Stimulated activated CD8-positive, alpha-beta memory T cell treated with anti-CD3 and anti-CD28 coated beads, Interleukin-4, amount 100 ng/mL, for 1 hour (primary cell): ENCODE results near the gene LPIN1.
A peak's percentile ranks its signal among the peaks of the same experiment; 100 is the strongest.
"Not testable (repeated sequence)": the region's sequence is repeated elsewhere in the genome, so short reads cannot be mapped to it uniquely, and the experiment has no call there.

Experiments used
- DNase-seq, 2 donors: peaks; one replicate each; pipeline ENCODE4 v3.0.0-alpha.2; 2020; ENCODE audit warnings: low read depth in 2 of 2, low spot score in 1 of 2

Gene LPIN1

DNA sequence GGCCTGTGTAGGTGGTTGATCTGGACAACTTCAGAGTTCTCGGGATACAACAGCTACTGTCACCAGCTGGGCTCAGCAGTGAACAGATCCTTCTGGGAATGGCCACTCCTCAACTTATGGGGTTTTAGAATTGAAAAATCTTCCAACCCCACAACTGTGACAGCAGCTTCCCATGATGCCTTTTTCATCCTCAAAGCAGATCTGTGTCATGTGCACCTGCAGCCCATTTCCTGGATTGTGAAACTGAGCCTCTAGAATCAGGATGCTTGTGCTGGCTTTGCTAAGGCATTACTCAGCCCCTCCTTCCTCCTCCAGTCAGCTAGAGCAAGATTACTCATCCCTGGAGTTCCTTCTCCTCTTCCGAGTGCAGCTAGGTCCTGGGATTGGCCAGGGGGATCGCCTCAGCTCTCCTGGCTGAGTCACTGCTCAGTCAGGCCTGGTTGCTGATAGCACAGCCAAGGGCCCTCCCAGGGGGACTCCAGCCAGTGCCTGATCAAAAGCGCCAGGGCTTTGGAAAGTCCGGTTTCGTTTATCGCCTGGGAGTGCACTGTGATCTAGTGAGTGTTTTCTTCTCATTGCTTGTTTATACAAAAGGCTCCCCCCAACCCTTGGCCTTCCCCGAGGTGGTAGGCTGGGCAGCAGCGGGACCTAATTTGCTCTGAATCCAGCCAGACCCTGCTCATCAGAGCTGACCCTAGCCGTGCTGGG is 2.4 kb upstream of the LPIN1 start:
- peak in 1 of 2 donors; percentile 44 for DNase-seq

DNA sequence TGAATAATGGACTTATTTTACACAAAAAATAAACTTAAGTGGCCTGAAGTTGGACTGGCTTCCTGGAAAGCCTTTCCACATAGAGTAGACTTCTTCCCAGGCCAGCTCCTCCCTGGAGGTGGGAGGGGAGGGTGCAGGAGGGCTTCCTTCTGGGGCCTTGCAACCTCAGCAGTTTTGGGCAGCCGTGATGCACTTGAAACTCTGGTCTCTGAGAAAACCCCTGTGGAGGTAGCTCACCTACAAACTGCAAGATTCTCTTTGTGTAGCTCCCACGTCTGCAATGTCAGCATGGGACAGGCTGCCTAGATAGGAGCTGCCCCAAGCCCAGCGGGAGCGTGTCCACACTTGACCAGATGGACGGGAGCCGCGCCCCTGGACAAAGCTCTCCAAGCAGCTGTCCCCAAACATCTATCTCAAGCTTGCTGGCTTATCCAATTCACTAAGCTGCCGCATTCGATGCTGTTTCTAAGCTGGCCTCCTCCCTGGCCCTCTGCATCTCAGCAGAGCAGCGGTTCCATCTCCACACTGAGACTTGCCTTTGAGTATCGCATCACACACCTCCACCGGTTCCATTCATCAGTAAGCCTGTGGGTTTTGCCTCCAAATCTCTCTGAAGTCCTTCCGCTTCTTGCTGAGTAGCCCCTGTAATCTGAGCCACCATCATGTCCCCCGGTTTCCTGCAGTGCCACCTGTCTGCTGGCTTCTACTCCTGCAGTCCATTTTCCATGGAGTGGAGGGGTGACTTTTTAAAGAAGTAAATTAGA is 1.6 kb upstream of the LPIN1 start:
- DNase-seq = no peak

DNA sequence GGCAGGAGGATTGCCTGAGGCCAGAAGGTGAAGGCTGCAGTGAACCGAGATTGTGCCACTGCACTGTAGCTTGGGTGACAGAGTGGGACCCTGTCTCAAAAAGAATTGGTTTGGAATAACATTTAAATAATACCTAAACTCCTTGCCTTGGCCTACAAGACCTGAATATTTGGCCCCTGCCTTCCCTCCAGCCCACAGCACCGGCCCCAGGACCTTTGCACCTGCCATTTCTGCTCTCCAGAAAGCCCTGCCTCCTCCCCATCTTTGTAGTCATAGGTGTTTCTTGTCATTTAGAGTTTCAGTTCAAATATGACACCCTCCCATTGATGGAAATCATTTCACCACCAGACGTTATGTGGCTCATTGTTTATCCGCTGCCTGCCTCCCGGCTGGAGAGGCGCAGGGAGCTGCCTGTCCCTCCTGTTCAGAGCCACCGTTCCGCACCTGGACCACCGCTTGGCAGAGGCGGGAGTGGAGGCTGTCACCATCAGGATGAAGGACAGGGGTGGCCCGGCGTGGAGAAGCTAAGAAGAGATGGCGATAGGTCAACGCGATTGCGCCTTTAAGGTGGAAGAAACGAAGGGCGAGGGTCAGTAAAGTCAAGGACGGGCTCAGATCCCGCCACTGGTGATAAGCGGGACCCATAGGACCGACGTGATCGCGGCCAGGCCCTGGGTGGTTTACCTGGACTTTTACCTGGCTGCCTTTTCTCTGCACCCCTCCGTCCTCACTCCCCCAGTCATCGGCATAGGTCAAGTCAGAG is 638 bp upstream of the LPIN1 start:
- DNase-seq = no peak

DNA sequence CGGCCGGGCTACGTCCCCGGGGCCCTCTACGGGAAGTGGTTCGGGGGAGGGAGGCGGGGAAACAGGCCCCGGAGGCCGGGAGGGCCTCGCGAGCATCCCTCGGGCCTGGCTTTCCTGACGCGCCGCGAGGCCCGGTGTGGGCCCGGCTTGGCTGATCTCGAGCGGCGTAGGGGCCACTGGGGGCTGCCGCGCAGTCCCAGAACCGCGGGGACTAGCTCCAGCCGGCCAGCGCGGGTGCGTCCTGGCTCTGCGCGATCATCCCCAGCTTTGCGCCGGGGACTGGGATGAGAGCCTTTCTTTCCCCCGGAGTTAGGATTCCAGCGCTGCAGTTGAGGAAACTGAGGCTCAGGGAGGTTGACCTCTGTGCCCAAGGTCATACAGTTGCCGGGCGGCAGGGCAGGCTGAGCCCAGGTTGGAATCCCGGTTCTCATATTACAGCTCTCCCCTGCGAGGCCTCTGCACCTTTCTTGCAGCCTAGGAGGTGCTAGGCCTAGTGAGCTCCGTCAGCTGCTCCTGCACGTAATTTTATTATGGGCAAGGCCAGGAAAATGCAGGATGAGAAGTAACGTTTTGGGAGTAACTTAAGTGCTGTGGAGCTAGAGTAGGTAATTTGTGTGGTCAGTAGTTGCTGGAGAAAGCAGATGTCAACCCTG is 501 bp downstream of the LPIN1 start:
- DNase-seq = no peak

DNA sequence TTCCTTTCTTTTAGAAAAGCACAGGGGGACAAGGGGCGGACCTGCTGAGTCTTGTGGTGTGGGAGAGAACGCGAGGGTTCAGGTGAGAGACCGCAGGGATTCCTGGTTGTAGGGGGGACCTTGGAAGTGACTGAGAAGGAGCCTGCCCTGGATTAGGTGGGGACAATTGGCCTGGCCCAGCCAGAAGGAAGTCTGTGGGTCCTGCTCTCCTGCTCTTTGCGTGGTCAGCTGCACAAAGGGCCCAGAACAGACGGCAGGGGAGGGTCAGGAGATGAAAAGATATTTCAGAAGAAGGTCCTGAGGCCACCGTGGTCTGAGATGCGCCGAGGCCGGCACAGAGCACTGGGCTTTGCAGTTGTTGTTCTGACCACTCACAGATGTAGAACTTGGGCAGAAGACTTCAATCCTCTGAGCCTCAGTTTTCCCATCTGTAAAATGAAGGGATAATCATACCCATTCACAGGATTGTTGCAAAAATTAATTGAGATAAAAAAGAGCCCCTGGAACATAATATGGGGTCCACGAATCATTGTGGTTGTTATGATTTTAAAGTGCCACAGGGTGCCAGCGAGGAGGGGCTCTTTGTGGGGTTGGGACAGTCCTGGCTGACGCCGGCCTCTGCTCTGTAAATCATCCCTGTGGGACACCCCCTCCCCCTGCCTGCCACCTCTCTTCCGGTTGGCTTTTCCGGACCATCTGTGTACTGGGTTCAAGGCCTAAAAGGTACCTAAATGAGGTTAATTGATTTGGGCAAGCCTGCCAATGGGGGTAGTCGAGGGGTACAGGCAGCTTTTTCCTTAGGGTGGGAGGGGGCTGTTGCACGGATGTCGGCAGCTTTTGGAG is 1.8 kb downstream of the LPIN1 start:
- no peak for DNase-seq

DNA sequence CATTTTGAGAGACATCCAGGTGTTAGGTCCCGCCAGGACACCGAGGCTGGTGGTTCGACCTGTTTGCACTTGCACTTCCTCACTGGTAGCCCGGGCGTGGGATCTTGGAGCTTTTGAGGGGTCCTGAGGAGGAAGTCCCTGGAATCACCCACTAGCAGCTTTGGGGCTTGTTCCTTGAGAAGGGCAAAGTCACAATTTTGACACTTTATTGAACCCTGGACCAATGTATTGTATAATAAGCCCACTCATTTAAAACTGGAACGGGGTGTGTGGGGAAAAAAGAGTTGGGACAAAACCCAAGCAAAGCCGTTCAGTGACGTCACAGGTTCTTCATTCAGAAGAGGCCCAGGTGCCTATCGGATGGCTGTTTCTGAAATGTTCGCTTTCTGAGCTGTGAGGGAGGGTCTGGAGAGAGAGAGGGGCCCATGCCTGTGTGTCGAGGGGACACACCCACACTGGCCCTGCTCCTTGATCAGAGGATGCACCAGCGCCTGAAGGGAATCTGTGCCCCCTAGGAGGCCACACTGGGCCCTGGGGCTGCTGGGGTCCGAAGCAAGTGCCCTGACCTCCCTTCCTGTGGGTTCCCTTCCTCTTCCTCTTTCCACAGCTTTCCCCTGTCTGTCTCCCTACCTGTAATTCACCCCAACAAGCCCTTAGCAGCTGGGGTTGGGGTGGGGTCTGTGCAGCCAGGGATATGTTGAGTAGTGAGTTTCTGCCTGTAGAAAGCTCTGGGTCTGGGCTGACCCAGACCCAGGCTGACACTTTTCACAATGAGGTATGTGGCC is 2.6 kb downstream of the LPIN1 start:
- DNase-seq = no peak

DNA sequence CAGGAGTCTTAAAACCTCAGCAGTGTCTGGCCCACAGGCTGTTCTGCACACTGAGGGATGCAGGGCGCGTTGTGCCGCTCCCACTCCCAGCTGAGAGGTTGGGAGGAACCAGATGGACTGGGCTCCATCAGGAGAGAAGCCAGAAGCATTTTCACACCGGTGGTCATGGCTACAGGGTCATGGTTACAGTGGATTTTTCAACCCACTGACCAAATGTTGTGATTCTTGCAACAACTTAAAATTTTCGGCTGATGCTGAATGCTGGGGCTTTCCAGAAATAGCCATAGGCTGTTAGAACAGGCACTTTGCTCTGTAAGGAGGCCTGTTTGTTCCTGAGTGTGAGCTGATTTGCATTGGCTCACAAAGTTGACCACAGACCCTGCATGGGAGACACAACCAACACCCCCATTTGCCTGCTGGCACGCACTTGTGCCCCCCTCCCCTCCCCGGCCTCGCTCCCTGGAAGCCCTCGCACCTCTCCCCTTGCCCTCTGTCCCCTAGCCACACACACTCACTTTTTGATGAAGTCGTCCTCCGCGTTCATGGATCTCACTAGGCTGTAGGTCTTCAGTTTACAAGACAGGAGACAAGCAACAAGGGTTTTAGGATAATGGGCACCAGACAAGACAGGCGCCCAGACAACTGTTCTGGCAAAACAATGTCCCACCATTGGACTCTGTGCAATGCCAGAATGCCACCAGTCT is 3.4 kb downstream of the LPIN1 start:
- DNase-seq = no peak

DNA sequence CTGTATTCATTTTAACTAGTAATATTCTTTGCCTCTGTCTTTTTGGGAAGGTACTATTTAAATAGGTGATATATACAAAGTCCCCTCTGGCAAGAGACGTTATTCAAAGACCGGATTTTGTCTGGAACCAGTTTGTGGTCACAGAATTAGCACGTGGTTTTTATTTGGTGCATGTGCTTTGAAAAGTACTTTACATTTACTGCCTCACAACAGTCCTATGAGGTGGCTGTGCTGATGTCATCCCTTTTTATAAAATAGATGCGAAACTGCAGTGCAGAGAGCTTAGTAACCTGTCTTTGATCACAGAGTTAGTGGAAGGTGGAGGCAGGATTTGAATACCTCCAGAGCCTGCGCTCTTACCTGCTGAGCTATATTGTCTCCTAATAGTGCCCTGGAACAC is 4.0 kb downstream of the LPIN1 start:
- DNase-seq = no peak

DNA sequence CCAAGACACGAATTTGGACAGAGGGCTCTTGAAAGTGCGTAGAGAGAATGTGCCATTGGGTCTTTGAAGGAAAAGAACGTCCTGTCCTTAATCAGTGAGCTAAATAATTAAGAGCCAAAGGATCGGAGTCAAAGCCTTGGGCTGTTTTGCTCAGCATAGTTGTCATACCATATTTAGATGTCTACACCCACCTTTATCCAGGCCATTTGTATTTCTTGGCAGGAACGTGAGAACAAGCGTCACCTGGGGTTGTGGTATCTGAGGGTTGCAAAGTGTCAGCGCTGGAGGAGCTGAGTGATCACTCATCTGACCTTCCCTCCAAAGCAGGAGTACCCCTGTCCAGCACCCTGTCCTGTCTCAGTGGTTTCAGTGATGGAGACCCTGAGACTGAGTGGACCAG is 4.5 kb downstream of the LPIN1 start:
- DNase-seq = no peak

DNA sequence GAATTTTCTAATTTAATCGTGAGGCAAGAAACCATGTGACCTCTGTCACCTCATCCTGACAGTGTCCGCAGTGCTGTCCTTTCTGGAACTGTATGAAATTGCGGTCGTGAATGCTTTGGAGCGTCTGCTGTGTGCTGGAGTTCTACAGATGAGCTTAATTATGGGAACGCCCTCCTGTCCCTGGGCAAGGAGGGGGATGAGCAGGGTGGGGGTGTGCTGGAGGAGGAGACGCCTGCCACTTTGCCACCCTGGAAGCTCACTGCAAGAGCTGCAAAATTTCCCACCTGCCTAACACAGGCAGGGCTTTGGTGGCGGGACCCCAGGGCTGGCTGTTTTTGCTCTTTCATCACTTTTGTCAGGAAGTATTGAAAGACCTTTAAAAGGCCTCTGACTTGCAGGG is 6.5 kb downstream of the LPIN1 start:
- no peak for DNase-seq

DNA sequence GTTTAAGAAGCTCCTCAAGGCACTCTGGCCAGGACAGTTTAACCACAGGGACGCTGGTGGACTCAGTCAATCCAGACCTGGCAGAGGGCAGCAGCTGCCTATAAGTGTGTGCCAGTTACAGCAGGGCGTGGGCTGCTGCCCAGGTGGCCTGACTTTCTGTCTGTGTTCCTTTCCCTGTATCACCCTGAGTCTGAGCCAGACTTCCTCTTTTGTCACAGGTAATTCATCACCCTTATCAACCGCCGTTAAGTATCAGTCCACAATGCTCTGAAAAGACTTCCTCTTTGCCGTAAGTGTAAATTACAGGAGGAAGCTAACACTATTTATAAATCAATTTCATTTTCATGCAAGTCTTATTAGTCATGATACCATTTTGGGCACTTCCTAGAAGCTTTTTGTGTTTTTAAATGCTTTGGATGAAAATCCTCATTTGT is 7.0 kb downstream of the LPIN1 start:
- DNase-seq = no peak

DNA sequence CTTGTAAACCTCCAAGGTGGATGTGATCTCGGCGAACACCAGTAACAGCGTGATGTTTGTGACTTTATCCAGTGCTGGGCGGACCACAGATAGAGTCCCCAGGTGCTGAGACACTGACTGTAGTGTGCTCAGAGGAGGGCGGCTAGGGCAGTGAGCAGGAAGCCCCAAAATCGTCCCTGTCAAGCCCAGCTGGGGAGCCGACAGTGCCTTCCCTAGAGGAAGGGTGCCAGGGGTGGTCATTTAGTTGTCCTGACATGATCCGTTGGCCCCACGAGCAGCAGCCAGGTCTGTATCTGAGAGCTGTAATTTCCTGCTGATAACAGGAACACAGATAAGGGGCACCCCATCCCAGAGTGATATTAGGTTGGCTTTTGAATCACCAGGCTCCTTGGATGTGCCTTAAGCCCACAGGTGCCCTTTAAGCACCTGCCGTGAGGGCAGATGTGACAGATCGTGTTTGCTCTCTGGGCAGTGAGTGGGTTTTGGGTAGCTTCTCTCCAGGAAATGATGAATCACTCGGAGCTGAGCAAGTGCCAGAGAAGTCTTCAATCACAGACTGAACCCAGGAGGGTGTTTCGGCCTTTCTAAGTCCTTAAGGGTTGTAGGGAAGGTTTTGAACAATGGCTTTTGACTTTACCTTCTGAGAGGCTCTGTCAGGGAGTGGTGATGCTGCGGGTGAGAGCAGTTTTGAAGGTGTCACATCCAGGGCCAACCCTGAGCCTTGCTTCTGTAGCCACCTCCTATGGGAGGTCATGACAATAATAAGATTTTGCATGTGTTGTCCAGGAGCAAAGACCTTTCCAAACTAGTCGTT is 7.7 kb downstream of the LPIN1 start:
- no peak for DNase-seq

DNA sequence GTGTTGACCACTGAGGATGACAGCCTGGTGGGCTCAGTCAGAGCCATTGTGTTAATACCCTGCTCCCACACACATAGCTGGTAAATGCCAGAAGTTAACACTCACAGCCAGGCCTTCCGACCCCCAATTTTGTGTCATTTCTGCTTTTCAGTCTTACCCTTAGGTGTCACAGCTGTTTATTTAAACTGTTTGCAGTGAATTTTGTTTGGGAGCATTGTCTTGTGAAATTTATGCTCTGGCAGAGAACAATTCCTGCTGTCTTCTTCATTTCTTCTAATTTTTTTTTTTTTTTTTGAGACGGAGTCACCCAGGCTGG is 8.2 kb downstream of the LPIN1 start:
- no peak for DNase-seq

DNA sequence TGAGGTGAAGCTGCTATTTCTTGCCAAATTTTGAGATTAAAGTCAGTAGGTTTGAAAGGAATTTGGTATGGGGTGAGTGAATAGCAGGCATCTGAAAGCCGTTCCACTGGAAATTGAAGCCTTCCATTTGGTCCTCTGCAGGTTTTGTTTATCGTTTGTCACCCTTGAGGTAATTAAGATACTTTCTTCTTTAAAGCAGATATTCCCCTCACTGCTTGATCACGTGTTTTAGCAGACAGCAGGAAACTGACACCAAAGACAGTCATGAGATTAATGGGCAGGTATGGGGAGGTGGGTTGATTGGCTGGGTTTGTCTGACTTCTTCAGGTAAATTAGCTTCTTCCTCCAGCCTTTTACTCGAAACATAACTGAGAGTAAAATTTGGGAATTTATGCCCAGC is 10.7 kb downstream of the LPIN1 start:
- no peak for DNase-seq

DNA sequence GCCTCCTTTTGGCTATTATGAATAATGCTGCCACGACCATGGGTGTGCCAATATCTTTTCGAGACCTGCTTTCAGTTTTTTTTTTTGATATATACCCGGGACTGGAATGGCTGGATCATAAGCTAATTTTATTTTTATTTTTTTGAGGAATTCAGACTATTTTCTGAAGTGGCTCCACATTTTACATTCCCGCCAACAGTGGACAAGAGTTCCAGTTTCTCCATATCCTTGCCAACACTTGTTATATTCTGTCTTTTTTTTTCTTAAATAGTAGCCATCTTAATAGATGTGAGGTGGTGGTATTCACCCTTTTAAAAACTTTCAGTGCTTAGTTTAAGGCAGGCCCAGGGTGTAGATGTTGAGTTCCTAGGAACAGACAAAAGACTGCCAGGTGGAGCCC is 11.8 kb downstream of the LPIN1 start:
- no peak for DNase-seq

DNA sequence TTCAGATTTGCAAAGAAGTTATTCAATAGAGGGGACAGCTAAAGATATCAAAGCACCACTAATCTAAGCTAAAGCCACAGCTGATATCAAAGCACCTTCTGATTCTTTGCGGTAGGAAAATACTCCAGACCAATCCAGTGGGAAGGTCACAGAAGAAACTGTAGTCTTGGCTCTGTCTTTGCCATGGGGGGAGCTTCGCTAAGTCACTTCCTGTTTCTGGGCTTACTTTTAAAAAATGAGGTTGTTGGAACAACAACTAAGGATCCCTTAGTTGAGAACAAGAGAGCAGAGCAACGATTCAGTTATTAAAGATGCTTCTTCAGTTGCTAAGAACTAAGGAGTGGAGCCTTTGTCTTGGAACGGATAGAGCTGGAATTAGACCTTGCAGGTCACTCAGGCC is 12.2 kb downstream of the LPIN1 start:
- no peak for DNase-seq

DNA sequence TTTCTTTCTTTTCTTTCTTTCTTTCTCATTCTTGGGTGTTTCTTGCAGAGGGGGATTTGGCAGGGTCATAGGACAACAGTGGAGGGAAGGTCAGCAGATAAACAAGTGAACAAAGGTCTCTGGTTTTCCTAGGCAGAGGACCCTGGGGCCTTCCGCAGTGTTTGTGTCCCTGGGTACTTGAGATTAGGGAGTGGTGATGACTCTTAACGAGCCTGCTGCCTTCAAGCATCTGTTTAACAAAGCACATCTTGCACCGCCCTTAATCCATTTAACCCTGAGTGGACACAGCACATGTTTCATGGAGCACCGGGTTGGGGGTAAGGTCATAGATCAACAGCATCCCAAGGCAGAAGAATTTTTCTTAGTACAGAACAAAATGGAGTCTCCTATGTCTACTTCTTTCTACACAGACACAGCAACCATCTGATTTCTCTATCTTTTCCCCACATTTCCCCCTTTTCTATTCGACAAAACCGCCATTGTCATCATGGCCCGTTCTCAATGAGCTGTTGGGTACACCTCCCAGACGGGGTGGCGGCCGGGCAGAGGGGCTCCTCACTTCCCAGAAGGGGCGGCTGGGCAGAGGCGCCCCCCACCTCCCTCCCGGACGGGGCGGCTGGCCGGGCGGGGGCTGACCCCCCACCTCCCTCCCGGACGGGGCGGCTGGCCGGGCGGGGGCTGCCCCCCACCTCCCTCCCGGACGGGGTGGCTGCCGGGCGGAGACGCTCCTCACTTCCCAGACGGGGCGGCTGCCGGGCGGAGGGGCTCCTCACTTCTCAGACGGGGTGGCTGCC is 12.9 kb downstream of the LPIN1 start:
- DNase-seq = not testable (repeated sequence)

DNA sequence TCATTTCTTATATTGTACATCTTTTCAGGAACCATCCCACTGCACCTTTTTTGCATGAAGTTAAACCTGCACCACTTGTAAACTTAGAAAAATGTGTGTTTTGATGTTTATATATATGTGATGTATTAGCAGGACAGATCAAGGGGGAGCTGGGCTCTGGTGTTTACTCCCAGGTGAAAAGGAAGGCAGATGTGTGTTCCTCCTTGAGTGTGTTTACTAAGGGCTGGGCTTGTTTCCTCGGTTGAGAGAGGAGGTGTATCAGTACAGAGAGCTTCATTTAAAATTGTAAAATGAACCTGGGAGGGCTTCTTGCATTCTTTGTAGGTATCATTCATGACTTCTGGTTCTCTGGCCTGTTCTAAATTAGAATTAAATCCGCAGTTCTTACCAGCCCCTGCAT is 14.8 kb downstream of the LPIN1 start:
- DNase-seq = no peak
